Esophagus squamous epithelium (tissue), 5 donors: Measurements from ENCODE around the gene UBXN11. TPM values are rescaled to one million over a fixed set of nuclear protein-coding genes. Genes with fewer than 3 reads are reported as not detected.

Experiments used
- DNase-seq: peaks from one replicate; lab custom pipeline; 2025; lab: John Stamatoyannopoulos, UW
- H3K27ac ChIP-seq, 4 donors: fragments of 200-600 bp; sonication (generic); one replicate each; pipeline ENCODE4 v1.5.1; 2016 to 2019; ENCODE audit warnings: mild to moderate bottlenecking in 1 of 4
- H3K27me3 ChIP-seq, 4 donors: fragments of 200-600 bp; sonication (generic); 1 replicate in 3 of 4; 2 replicates in 1 of 4; pipeline versions ENCODE4 v1.5.1 to v1.6.0; 2017 to 2021; ENCODE audit warnings: antibody characterized with exemption in 1 of 4
- H3K36me3 ChIP-seq, 3 donors: fragments of 200-600 bp; sonication (generic); one replicate each; pipeline ENCODE4 v1.5.1; 2016 to 2019
- H3K4me1 ChIP-seq, 3 donors: fragments of 200-600 bp; sonication (generic); one replicate each; pipeline ENCODE4 v1.5.1; 2017 to 2019
- H3K4me3 ChIP-seq, 4 donors: fragments of 200-600 bp; sonication (generic); 1 replicate in 3 of 4; 2 replicates in 1 of 4; pipeline ENCODE4 v1.5.1; 2016 to 2019; ENCODE audit warnings: mild to moderate bottlenecking in 2 of 4, moderate library complexity in 1 of 4
- H3K9me3 ChIP-seq, 3 donors: fragments of 200-600 bp; sonication (generic); one replicate each; pipeline ENCODE4 v1.5.1; 2016 to 2019
- POLR2A ChIP-seq, 4 donors: fragments of 450-650 bp; IDR thresholded peaks; one replicate each; pipeline ENCODE4 v1.6.1; 2017; ENCODE audit warnings: antibody characterized with exemption in 4 of 4, mild to moderate bottlenecking in 4 of 4, moderate library complexity in 3 of 4
- WGBS, 2 donors: methylation state at CpG; one replicate each; pipeline ENCODE4 v1.1.5; 2018; 5-methylcytosine and 5-hydroxymethylcytosine counted together
- intact Hi-C: fragments of 100-400 bp; cut with DNase I; formaldehyde crosslinking; loops from one replicate; pipeline ENCODE4 v1.15.0; 2022
- total RNA-seq, 4 donors: library from RNA; depleted of rRNA; stranded (reverse); fragments of >200 nt; gene quantifications; one replicate each; pipeline ENCODE4 v1.1.0, GENCODE V29; 2016
- TF ChIP-seq, protein P1 (sequence below), 6 experiments: fragments of 450-650 bp in 4 of 6; fragments of 200-600 bp in 2 of 6; sonication (generic) in 2 of 6; IDR thresholded peaks; one replicate each; pipeline ENCODE4 v1.5.1; 2016 to 2019; ENCODE audit warnings: antibody characterized with exemption in 6 of 6, mild to moderate bottlenecking in 4 of 6, moderate library complexity in 4 of 6
- donor health status: DM: yes; HTN: yes; CAD: no.

The UBXN11 gene
- total RNA-seq, 4 donors from 2014 or later, result 3.2 to 9.2 (median 3.7) TPM

DNA sequence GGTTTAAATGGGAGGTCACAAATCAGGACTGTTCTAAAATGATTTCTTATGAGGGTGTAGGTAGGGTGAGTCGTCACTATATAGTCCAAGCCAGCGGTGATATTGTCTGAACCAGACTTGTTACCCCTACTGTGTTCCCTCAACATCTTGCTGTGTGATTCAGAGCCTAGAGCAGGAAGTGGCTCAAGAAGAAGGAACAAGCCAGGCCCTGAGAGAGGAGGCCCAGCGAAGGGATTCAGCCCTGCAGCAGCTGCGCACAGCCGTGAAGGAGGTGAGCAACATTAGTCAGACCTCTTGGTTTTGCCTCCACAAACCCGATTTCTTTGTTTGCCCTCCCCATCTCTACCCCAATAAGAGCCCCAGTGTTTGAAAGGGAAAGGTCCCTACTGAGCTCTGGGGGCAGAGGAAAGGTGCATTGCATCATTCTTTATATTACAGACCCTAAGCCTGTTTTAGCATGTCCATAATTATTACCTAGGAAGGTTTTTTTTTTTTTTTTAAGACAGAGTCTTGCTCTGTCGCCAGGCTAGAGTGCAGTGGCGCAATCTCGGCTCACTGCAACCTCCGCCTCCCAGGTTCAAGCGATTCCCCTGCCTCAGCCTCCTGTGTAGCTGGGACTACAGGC is 31.5 kb downstream of the UBXN11 start:
- DNase-seq, result no peak
- 34 to 54% methylated on average over 9 to 11 of the region's 11 CpGs for WGBS, 2 donors

DNA sequence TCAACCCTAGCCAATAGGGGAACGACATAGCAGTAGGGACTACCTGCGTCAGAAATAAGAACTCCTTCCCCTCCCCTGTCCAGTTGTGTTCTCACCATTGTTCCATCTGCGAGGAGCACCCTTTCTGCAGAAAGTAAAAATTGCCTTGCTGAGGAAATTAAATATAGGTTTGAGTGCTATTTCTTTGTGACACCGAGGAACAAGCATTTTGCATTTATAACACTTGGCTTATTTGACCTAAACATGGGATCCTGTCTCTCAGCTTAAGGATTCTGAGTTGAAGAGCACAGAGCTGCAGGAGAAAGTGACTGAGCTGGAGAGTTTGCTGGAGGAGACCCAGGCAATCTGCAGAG is 37.3 kb downstream of the UBXN11 start:
- no peak for DNase-seq
- Histone ChIP-seq H3K27me3 (no peaks in the 10 kb centered on the region), H3K4me1 (peaks cover 0 to 4% (median 0%) of the 10 kb centered on the region in 3 donors), H3K4me3 (no peak overlapping the region), H3K36me3 (peaks cover 7 to 82% (median 13%) of the 10 kb centered on the region in 3 donors), H3K9me3 (peaks cover 0 to 13% (median 11%) of the 10 kb centered on the region in 3 donors), H3K27ac (no peak overlapping the region)
- 96 to 97% methylated on average over 4 of the region's 4 CpGs for WGBS, 2 donors
- intact Hi-C loops, result no loop called here
- no peak for TF ChIP-seq POLR2A (IDR thresholded peaks at IDR 0.05)
- TF ChIP-seq, protein P1, sequence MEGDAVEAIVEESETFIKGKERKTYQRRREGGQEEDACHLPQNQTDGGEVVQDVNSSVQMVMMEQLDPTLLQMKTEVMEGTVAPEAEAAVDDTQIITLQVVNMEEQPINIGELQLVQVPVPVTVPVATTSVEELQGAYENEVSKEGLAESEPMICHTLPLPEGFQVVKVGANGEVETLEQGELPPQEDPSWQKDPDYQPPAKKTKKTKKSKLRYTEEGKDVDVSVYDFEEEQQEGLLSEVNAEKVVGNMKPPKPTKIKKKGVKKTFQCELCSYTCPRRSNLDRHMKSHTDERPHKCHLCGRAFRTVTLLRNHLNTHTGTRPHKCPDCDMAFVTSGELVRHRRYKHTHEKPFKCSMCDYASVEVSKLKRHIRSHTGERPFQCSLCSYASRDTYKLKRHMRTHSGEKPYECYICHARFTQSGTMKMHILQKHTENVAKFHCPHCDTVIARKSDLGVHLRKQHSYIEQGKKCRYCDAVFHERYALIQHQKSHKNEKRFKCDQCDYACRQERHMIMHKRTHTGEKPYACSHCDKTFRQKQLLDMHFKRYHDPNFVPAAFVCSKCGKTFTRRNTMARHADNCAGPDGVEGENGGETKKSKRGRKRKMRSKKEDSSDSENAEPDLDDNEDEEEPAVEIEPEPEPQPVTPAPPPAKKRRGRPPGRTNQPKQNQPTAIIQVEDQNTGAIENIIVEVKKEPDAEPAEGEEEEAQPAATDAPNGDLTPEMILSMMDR (IDR thresholded peaks at IDR 0.05), result no peak

More for the DNA sequence above, 31.5 kb downstream of the UBXN11 start:
- Histone ChIP-seq H3K36me3 (peaks cover 0 to 32% (median 7%) of the 10 kb centered on the region in 3 donors), H3K4me3 (no peak overlapping the region), H3K27me3 (no peaks in the 10 kb centered on the region), H3K4me1 (peaks cover 44 to 56% (median 47%) of the 10 kb centered on the region in 3 donors), H3K27ac (peak overlapping the region; percentile 99 to 100 (median 99)), H3K9me3 (no peaks in the 10 kb centered on the region)
- intact Hi-C loops, result no loop called here
- TF ChIP-seq, protein P1 (IDR thresholded peaks at IDR 0.05), result no peak
- TF ChIP-seq POLR2A (IDR thresholded peaks at IDR 0.05), result no peak

DNA sequence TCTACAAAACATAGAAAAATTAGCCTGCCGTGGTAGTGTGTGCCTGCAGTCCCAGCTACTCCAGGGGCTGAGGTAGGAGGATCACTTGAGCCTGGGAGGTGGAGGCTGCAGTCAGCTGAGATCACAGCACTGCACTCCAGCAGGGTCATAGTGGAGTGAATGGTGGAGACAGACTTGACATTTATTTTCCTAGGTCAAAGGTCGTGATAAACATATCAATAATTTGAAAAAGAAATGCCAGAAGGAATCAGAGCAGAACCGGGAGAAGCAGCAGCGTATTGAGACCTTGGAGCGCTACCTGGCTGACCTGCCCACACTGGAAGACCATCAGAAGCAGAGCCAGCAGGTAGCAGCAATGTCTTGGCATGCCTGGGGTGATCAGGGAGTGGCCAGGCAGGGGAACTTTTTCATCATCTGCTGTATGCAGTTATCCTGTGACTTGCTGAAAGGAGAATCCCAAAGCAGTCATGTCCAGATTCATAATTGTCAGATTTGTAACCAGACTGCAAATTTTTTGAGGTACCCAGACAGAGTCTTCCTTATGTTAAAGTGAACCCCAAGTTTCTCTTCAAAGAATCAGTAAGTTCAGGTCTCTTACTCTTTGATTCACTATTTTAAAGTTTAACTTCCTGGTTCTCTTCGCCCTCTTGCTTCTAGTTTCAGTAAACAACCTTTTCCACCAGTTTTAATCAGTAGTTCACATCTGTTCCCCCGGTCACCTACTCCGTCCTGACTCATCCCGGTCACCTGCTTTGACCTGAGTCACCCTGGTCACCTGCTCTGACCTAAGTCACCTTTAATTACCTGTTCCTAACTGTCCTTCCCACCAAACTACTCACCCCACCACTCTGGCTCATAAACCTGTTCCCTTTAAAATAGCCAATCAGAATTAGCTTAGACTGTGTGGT is 37.9 kb downstream of the UBXN11 start:
- H3K27me3 ChIP-seq, result no peaks in the 10 kb centered on the region
- H3K4me3 ChIP-seq, result no peak overlapping the region
- TF ChIP-seq, protein P1 (IDR thresholded peaks at IDR 0.05), result no peak
- no peak for TF ChIP-seq POLR2A (IDR thresholded peaks at IDR 0.05)
- intact Hi-C loops, result no loop called here
- H3K27ac ChIP-seq, result no peak overlapping the region
- H3K36me3 ChIP-seq, result peaks cover 7 to 89% (median 13%) of the 10 kb centered on the region in 3 donors
- peaks cover 0 to 3% (median 0%) of the 10 kb centered on the region in 3 donors for H3K4me1 ChIP-seq
- peaks cover 0 to 13% (median 11%) of the 10 kb centered on the region in 3 donors for H3K9me3 ChIP-seq
- no peak for DNase-seq
- 89 to 92% methylated on average over 9 of the region's 9 CpGs for WGBS, 2 donors

DNA sequence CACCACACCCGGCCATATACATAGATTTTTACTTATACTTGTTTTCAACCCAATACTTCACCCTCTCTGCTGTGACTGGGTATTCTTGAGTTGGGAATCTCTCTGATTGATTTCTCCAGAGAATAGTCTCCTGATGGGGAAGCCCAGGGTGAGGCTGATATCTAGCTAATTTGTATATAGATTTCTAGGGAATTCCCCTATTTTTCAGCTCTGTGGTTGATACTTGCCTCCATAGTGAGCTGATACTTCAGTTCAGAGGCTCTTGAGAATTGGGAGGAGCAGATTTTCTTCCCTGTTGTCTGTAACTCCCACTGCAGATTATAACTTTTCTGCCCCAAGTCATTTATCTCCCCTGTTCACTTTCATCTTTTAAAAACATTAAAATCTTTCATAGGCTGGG is 41.0 kb downstream of the UBXN11 start:
- Histone ChIP-seq H3K9me3 (peaks cover 0 to 13% (median 11%) of the 10 kb centered on the region in 3 donors), H3K27ac (no peak overlapping the region), H3K4me3 (no peak overlapping the region), H3K27me3 (no peaks in the 10 kb centered on the region), H3K36me3 (peaks cover 6 to 92% (median 13%) of the 10 kb centered on the region in 3 donors), H3K4me1 (peaks cover 0 to 3% (median 0%) of the 10 kb centered on the region in 3 donors)
- intact Hi-C loops, result no loop called here
- 93 to 100% methylated on average over 1 of the region's 1 CpG for WGBS, 2 donors
- no peak for TF ChIP-seq POLR2A (IDR thresholded peaks at IDR 0.05)
- TF ChIP-seq, protein P1 (IDR thresholded peaks at IDR 0.05), result no peak
- DNase-seq, result no peak

DNA sequence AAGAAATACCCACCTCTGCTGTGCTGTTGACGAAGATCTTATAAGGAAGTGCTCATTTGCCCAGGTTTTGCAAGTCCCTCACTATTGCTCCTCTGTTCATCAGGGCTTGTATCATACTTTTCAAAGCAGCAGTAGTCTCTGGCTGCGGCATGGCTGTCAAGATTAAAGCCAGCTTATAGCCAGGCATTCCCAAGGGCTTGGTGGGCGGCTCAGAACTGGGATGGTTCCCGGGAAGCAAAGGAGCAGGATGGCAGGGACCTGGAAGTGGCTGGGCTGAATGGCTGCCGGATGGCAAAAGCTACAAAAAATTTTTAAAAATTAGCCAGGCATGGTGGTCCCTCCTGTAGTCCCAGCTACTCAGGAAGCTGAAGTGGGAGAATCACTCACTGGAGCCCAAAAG is 43.2 kb downstream of the UBXN11 start:
- Histone ChIP-seq H3K9me3 (peaks cover 0 to 1% (median 0%) of the 10 kb centered on the region in 3 donors), H3K27ac (no peak overlapping the region), H3K36me3 (peaks cover 0 to 92% (median 18%) of the 10 kb centered on the region in 3 donors), H3K4me1 (peaks cover 0 to 3% (median 0%) of the 10 kb centered on the region in 3 donors), H3K4me3 (no peak overlapping the region), H3K27me3 (no peaks in the 10 kb centered on the region)
- WGBS, 2 donors, result 84 to 96% methylated on average over 5 of the region's 5 CpGs
- intact Hi-C loops, result no loop called here
- DNase-seq, result no peak
- TF ChIP-seq POLR2A (IDR thresholded peaks at IDR 0.05), result no peak
- TF ChIP-seq, protein P1 (IDR thresholded peaks at IDR 0.05), result no peak
